Endometrial microvascular endothelial cells (primary cell): ENCODE results near the gene THSD4. TPM values are rescaled to one million over a fixed set of nuclear protein-coding genes. Genes with fewer than 3 reads are reported as not detected.
"Not testable (repeated sequence)": the region's sequence is repeated elsewhere in the genome, so short reads cannot be mapped to it uniquely, and the experiment has no call there.

ENCODE experiments used
- in situ Hi-C: cut with HindIII; loops from 2 replicates; pipeline ENCODE4 v1.10.0; 2017; ENCODE audit warnings: low sequenced_read_pairs, low pct_unique_long_range_greater_than_20kb; ENCODE audit errors: inconsistent ontology term
- total RNA-seq: library from RNA; depleted of rRNA; stranded (reverse); fragments of >200 nt; gene quantifications from one replicate; pipeline ENCODE4 v1.2.3, GENCODE V29; 2015; ENCODE audit errors: inconsistent ontology term

The THSD4 gene
- total RNA-seq, 1 donor from 2014 or later: 45.7 TPM

DNA sequence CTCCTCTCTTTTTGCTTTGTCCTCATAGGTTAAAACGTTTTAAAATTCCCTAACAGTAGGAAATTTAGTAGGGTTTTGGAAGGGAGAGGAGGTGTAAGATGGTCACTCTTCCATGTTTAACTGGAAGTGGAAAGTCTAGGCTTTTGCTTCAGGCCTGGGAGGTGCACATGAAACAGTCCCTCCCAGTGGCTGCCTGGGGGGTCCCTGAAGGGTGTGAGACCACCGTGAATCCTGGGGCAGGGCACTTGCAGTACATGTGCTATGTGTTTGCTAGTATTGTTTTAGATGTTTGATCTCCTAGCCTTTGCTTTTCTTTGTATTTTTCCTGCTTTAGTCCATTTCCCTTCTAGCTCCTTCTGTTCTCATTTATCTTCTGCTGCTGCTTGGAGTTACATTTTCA, 178.5 kb downstream of the THSD4 start:
- in situ Hi-C loops: no loop called here

DNA sequence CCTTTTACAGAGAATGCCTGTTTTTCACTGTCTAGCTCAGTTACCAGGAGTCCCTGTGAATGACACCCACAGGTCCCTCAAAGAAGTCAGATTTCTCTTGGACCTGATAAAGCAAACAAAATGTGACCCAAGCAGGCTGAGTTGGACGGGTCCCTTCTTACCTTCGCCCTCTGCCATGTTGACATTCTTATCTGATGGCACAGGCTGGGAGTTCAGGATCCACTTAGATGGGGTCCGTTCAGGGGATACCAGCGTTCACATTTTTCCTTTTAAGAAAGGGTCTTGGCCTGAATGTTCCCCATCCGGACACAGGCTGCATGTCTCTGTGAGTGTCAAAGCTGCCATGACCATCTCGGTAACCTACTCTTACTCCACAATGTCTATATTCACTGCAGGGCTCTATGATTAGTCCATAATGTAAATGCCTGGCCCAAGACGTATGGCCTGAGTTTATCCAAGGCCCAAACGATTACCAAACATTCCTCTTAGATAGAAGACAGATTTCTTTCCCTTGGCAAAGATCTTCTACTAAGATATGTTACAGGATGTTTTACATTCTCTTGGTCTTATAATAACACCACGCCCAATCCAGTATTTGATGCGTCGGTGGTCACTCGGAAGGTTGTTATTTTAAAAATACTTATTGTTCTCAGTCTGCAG, 179.1 kb downstream of the THSD4 start:
- in situ Hi-C loops: no loop called here

DNA sequence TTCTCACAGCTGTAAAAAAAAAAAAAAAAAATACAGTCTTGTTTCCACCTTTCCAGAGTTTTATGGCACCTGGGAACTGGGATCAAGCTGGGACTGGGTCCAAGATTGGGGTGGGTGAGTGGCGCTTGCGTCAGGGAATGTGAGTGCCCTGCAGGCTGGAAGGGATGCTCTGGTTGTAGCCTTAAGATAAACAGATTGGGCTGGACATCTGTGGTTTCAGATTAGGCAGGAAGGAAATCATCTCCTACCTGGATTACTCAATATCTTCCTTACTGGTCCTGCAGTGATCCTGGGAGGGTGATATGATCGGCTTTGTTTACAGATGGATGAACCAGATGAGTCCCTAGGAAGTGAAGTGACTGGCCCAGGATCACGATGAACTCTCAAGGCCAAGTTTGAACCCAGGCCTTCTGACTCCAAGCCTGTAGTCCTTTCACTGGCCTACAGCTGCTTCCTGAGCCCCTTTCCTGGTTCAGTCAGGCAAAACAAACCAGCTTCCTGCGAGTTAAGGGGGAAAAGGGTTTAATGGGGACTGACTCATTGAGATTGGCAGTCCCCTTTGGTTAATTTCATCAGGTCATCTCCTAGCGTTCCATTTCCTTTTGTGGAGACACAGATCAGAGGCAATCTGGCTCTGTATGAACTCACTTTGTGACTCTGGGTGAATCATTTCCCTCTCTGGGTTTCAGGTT, 179.8 kb downstream of the THSD4 start:
- in situ Hi-C loops: no loop called here

DNA sequence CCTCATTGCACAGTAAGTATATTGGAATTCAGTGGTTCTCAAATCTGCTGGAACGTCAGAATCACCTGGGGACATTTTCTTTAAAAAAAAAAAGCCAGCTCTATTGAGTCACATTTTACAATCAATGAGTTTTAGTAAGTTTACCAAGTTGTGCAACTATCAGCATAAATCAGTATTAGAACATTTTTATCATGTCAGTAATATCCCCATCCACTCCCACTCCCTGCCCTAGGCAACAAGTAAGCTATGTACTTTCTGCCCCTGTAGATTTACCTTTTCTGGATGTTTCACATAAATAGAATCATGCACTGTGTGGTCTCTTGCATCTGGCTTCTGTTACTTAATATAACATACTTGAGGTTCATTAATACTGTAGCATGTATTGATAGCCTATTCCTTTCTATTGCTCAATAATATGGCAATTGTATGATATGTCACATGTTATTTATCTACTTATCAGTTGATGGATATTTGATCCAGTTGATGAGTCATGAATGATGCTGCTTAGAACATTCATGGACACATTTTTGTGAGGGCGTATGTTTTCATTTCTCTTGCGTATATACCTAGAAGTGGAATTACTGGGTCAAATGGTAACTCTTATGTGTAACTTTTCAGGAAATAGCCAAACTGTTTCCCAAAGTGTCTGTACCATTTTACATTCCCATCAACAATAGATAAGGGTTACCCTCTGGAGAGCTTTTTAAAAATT, 180.5 kb downstream of the THSD4 start:
- in situ Hi-C loops: no loop called here

DNA sequence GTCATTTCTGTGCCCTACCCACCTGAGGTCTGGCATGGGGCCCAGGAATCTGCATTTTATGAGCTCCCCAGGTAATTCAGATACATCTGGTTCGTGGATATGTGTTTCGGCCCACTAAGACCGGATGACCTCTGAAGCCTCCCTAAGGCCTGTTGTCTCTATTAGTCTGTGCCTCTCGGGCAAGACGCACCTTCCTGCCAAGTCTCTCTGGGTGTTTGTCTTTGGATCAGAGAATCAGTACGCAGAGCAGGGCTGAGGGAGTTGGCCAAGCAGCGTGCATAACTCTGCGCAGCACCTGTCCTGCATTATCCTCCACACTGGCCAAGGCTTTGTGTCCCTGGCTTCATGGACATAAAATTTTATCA, 181.0 kb downstream of the THSD4 start:
- in situ Hi-C loops: no loop called here

DNA sequence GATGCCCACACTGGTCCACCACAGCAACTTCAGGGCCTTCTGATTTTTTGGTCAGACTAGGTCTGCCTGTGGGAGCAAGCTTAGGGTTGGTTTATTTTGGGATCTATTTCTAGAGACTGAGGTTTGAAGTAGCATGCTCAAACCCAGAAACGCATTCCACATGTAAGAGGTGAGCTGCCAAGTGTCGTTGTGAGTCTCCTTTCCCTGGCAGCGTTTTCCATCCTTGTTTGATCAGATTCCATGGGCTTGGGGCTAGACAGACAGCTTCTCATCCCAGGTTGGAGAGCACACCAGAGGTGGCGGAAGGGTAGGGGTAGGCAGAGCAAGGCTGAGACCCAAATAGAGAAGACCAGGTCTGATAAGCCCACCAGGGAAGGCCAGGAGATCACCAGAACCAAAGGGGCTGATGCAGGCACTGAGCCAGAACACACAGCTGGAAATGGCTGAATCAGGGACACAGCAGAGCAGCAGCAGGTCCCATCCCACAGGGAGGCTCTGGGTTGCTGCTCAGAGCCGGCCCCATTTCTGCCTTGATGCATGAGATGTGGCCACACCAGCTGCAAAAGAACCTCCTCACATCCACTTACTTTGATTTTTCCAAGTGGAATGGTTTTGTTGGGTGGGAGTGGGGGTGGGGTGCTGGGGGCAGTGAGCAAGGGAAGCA, 186.8 kb downstream of the THSD4 start:
- in situ Hi-C loops: no loop called here

DNA sequence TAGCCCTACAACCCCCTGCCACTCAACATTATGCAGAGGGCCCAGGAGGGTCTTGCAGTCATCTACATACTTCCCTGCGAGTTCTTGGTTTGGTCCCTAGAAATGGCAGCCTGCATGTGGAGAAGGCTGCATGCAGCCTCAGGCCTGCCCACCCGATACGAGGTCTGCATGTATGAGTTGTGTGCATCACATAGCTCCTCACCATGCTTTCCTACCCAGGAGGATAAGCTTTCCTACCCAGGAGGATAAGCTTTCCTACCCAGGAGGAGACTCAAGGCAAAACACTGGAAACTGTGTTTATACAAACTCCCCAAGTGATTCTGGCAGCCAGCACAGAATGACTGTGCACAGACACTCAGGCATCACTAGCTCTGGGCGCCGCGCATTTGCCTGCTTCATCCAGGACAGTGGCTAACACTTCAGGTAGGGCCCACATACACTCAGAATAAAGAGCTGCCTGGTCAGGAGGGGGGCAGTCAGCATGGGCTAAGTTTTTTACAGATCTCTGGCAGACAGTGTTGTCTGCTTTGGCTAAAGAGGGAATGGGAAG, 187.7 kb downstream of the THSD4 start:
- in situ Hi-C loops: no loop called here

DNA sequence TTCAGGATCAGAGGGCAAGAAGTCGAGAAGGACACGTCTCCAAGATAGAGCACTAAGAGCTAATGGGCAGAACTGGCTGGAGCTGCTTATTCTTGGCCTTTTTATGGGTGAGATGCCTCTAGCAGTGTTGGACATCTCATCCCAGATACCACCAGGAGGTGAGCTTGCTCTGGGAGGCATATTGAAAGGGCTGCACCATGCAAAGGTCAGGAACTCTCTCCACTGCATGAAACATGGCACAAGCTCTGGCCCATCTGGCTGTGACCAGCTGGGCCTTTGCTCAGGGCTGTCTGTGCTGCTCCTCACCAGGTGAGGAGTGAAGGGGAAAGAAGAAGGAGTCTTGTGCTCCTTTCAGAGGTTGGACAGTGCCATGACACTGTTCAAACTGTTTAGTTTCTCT, 188.7 kb downstream of the THSD4 start:
- in situ Hi-C loops: no loop called here

DNA sequence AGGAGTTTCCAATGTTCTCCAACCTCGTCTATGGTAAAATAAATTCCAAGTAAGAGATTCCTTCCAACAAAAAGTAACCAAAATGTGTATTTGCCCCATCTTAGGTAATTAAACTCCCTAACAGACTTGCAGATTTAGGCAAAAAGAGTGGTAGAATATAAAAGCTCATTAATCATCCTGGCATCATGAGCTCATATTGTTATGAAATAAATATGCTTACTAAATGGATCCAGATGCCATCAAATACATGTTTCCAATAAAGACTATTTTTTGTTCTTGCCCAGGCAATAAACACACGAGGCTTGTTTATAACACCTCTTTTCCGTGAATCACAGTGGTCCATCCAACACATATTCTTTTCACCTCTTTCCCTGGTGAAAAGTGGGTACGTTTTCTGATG, 189.4 kb downstream of the THSD4 start:
- in situ Hi-C loops: no loop called here

DNA sequence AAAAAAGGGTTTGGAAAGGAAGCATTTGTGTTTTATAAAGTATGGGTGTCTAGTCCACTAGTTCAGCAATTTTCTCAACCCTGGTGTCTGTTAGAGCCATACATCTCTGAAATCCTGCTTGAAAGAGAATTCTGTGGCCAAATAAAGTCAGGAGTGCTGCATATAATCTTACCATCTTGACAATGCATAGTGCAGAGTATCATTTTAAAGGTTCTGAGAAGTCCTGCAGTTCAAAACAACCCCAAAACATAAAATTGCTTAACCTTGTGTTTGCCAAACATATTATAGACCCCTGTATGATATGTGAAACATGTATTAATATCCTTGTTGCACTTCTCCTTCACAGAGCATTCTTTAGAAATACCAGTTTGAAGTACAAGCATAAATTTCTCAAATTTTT, 191.3 kb downstream of the THSD4 start:
- in situ Hi-C loops: no loop called here

DNA sequence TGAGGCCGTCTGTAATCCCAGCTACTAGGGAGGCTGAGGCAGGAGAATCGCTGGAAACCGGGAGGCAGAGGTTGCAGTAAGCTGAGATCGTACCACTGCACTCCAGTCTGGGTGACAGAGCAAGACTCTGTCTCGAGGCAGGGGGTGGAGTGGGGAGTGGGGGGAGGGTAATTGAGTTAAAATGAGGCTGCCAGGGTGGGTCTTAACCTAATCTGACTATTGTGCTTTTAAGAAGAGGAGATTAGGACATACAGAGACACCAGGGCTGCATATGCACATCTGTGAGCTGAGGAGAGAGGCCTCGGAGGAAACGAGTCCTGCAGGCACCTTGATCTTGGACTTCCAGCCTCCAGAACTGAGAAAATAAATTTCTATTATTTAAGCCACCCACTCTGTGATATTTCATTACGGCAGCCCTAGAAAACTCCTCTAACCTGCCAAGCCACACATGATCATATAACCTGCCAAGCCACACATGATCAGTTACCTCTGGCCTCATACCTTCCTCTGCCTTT, 197.0 kb downstream of the THSD4 start:
- in situ Hi-C loops: no loop called here

DNA sequence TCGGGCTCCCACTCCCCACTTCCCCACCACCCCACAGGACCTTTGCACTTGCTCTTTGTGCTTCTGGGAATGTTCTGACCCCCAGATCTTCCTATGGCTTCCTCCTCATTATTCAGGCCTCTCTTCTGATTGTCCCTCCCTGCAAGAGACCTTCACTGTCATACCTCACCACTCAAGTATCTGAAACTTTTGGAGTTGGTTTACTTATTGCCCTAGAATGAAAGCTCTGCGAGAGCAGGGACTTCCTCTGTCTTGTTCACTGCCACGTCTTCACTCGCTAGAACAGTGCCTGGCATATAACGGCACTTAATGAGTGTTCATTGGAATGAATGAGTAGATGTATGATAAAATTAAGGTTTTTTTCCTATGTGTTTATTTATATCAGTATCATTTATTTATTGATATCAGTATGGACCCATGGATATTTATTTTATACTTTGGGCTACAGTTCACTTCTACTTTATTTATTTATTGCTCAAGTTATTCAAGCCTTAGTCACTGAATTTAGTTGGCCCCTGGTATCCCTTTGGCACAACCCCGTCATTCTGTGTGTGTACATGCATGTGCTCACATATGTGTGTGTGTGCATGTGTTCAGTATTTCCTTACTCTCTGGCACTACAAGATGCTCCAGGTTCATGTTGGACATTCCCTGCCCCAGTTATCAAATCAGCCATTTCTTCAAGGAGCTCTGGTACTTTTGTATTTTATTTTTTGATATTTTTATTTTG, 197.6 kb downstream of the THSD4 start:
- in situ Hi-C loops: no loop called here

DNA sequence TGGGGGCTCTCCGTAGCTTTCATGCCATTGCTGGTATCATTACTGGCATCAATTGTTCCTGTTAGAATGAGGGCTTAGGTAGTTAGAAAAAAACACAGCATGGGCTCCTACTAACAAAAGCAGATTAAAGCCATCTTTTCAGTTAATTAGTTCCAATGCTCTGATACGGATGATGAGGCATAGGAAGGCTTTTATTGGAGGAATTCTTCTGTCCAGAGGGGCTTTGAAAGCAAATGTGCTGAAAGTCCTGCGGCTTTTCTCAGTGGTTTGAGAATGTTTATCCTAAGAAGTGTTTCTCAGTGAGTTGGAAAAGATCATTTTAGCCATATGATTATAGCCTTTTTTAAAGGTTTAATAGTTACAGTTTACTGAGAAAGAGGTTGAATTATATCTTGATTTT, 198.5 kb downstream of the THSD4 start:
- in situ Hi-C loops: no loop called here

DNA sequence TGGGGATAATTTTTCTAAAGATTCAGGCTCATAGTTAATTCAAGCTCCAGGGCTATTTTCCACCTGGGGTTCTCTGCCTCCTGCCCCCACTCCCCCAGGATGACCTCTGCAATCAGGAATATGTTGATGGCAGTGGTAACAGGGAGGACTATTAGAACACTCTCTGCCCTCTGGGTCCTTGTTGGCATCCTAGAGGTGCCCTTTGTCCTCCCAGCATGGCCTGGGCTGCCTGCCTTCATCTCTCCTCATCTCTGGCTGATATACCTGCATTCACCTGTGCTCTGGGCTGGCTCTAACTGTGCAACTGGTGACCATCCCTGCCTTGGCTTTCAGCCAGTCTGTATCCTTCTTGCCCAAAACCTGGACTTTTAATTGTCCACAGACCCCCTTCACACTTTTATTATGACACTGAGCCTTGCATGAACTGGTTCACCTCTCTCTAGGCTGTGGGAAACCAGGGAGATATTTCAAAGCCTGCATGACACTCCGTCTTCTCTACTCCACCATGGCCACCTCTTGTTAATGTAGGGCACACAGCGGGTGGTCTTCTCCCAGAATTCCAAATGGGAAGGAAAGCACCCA, 199.8 kb downstream of the THSD4 start:
- in situ Hi-C loops: no loop called here

DNA sequence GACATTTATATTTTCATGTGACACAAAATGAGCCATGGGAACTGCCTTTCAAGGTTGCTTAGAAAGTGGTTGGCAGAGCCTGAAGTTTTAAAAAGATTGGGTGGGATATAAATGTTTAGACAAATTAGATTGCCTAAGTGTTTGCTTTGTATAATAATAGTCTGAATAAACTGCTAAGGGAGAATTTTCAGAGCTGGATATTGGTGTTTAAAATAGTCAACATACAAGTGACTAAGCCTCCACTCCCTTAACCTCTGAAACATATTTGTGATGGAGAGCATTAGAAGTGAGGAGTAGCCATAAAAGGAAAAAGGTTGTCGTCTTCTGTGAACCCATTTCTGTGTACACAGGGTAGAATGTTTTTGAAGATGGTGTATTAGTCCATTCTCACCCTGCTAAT, 201.6 kb downstream of the THSD4 start:
- in situ Hi-C loops: no loop called here

DNA sequence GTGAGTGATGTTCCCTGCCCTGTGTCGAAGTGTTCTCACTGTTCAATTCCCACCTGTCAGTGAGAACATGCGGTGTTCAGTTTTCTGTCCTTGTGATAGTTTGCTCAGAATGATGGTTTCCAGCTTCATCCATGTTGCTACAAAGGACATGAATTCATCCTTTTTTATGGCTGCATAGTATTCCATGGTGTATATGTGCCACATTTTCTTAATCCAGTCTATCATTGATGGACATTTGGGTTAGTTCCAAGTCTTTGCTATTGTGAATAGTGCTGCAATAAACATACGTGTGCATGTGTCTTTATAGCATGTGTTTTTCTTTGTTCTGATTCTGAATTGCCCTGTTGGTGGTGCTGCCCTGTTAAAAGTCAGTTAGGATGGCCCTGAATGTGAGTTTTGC, 204.2 kb downstream of the THSD4 start:
- in situ Hi-C loops: not testable (repeated sequence)

DNA sequence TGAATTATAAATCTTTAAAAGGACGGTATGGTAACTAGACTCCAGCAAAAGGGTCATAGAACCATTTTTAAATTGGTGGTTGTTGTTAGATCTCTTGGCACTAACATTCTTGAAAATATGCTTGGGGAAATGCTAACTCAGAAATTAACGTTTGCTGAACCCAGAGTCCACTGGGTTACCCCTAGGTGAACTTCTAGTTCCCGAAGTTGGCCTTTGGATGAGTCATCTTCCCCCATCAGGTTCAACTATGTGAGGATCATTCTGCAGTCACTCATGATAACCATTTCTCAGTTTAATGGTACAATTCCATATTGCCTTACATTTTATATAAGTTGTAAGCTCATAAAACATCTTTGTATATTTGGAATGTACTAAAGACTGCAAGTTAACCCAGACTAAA, 204.7 kb downstream of the THSD4 start:
- in situ Hi-C loops: no loop called here

DNA sequence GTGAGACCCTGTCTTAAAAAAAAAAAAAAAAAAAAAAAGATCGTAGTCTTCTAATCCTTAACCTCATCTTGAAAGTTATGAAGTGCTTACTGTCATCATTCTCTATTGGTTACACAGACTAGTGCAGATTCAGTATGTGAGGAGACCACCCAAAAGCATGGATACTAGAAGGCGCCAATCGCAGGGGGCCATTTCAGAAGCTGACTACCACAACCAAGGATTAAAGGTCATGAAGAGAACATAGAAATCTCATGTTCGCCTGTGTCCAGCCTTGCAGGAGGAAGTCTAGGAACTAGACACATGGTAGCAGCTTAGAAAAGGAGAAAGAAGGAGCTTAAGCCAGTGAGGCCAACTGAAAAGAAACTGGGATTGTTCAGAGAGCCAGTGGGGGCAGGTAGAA, 207.8 kb downstream of the THSD4 start:
- in situ Hi-C loops: no loop called here
